Measurements from ENCODE around the gene ABCB9. TPM values are rescaled to one million over a fixed set of nuclear protein-coding genes. Genes with fewer than 3 reads are reported as not detected.

Gene ABCB9
- total RNA-seq, 4 donors from 2014 or later, result 2.3 to 8.4 (median 3.5) TPM

DNA sequence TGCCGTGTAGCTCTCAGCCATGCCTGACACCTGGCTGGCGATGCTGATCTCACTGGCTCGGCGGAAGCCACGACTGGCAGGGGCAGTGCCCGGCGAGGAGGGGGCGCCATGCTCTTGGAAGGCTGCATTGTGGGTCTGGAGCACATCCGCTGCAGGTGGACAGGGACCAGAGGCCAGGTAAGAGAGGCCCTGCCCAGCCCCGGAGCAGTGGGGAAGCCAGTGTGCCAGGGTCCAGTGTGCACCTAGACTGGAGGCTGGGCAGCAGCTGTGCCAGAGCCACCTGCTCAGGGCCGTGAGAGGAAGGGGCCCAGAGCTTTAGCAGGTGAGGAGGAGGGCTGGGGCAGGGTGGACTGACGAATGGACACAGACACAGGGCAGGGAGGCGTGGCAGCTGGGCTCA lies 24.3 kb upstream of the ABCB9 start:
- 82% methylated on average over 2 of the region's 13 CpGs; no CpG with 5 or more reads in 1 of the 2 donors for WGBS, 2 donors (ENCODE audit: low coverage in 1 of 2)
- ATAC-seq, result no peak
- no peaks in the 10 kb centered on the region for H3K9me3 ChIP-seq
- no peaks in the 10 kb centered on the region for H3K27me3 ChIP-seq
- TF ChIP-seq POLR2AphosphoS5 (IDR thresholded peaks at IDR 0.05) (no peak), POLR2A (IDR thresholded peaks at IDR 0.05) (no peak), EP300 (IDR thresholded peaks at IDR 0.05) (no peak)
- TF ChIP-seq, protein P1, sequence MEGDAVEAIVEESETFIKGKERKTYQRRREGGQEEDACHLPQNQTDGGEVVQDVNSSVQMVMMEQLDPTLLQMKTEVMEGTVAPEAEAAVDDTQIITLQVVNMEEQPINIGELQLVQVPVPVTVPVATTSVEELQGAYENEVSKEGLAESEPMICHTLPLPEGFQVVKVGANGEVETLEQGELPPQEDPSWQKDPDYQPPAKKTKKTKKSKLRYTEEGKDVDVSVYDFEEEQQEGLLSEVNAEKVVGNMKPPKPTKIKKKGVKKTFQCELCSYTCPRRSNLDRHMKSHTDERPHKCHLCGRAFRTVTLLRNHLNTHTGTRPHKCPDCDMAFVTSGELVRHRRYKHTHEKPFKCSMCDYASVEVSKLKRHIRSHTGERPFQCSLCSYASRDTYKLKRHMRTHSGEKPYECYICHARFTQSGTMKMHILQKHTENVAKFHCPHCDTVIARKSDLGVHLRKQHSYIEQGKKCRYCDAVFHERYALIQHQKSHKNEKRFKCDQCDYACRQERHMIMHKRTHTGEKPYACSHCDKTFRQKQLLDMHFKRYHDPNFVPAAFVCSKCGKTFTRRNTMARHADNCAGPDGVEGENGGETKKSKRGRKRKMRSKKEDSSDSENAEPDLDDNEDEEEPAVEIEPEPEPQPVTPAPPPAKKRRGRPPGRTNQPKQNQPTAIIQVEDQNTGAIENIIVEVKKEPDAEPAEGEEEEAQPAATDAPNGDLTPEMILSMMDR (IDR thresholded peaks at IDR 0.05), result no peak
- H3K4me1 ChIP-seq, result peaks cover 0 to 7% (median 0%) of the 10 kb centered on the region in 3 donors
- peaks cover 0 to 98% of the 10 kb centered on the region in 2 donors for H3K36me3 ChIP-seq
- H3K27ac ChIP-seq, result no peak overlapping the region
- no peak overlapping the region for H3K4me3 ChIP-seq

DNA sequence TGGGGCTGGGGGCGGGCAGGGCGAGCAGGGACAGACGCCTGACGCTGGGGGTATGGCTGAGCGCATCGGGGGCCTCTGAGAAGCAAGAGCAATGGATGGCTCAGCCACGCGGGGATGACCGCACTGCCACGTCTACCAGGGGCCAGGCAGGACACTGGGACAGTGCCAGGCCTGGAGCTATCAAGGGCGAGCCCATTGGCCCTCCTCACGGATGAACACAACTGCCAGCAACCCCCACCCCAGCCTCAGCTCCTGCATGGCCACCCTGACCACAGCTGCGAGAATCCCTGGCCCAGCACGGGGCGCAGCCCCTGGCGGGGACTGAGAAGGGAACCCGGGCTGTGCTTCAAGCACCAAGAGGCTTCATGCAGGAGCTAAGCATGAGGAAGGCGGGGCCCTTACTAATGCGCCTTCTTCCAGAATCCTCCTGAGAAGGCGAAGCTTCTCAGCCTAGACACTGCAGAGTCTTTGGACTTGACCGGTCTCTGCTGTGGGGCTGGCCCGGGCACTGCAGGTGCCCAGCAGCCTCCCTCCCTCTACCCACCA lies 23.7 kb upstream of the ABCB9 start:
- H3K27ac ChIP-seq, result no peak overlapping the region
- ATAC-seq, result no peak
- H3K4me3 ChIP-seq, result no peak overlapping the region
- H3K9me3 ChIP-seq, result no peaks in the 10 kb centered on the region
- peaks cover 0 to 9% (median 5%) of the 10 kb centered on the region in 3 donors for H3K4me1 ChIP-seq
- H3K27me3 ChIP-seq, result no peaks in the 10 kb centered on the region
- no peak for TF ChIP-seq EP300 (IDR thresholded peaks at IDR 0.05)
- no peak for TF ChIP-seq POLR2A (IDR thresholded peaks at IDR 0.05)
- no peak for TF ChIP-seq POLR2AphosphoS5 (IDR thresholded peaks at IDR 0.05)
- TF ChIP-seq, protein P1 (IDR thresholded peaks at IDR 0.05), result no peak
- H3K36me3 ChIP-seq, result peaks cover 0 to 95% of the 10 kb centered on the region in 2 donors
- 81% methylated on average over 9 of the region's 22 CpGs; no CpG with 5 or more reads in 1 of the 2 donors for WGBS, 2 donors (ENCODE audit: low coverage in 1 of 2)

DNA sequence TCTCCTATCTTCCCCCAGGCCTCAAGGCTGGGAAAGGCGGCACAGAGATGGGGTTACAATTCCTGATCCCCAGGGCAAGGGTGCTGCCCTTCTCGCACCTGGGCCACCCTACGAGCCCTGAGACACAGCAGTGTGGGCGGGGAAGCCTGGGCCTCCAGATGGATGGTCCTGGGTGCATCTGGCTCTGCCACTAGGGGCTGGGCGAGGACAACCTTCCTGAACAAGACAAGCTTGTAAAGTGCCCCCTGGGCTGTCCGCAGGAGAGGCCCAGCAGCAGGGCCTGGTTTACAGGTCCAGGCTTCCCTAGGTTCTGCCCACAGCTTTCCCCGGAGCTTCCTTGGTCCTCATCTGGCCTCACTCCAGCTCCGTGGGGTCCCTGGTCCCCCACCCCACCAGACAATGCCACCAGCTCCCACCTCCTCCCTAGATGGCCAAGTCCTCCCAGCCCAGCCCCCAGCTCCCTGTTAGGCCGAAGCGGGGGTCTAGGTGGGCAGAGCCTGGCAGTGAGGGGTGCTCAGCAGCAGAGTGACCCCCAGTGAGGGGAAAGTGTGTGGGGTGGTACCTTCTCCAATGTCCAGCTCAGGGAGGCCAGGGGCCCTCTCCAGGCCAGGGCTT lies 23.1 kb upstream of the ABCB9 start:
- Histone ChIP-seq H3K27me3 (no peaks in the 10 kb centered on the region), H3K4me3 (no peak overlapping the region), H3K36me3 (peaks cover 0 to 88% of the 10 kb centered on the region in 2 donors), H3K4me1 (peaks cover 0 to 15% (median 11%) of the 10 kb centered on the region in 3 donors), H3K27ac (no peak overlapping the region), H3K9me3 (no peaks in the 10 kb centered on the region)
- no peak for ATAC-seq
- 60% methylated on average over 1 of the region's 10 CpGs; no CpG with 5 or more reads in 1 of the 2 donors for WGBS, 2 donors (ENCODE audit: low coverage in 1 of 2)
- TF ChIP-seq POLR2AphosphoS5 (IDR thresholded peaks at IDR 0.05), result no peak
- TF ChIP-seq POLR2A (IDR thresholded peaks at IDR 0.05), result no peak

DNA sequence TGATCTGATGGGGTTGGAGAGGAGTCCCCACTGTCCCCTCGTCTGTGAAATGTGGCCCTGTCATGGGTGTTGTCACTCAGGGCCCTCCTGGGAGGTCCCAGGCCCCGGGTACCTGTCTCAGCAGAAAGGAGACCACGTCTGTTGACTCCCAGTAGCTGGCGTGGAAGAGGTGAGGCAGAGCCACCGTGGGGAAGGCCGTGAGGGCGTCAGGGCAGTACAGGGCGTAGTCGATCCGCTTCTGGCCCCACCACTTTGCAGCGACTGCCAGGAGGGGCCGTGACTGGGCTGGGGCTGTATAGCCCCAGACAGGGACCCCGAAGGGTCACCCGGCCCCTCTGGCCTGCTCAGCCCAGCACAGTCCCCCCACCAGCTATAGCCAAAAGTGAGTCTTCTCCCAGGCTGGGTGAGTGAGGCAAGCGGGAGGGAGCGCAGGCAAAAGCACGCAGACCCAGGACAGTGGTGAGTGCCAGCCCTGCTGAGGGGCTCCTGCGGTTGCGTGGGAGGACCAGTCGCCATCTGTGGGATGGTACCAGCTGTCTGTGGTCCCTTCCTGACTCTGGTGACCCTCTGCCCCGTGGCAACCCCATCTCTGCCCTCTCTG lies 22.4 kb upstream of the ABCB9 start:
- H3K4me1 ChIP-seq, result peaks cover 0 to 21% (median 17%) of the 10 kb centered on the region in 3 donors
- ATAC-seq, result no peak
- no peak overlapping the region for H3K27ac ChIP-seq
- TF ChIP-seq EP300 (IDR thresholded peaks at IDR 0.05), result no peak
- TF ChIP-seq POLR2A (IDR thresholded peaks at IDR 0.05), result no peak
- TF ChIP-seq POLR2AphosphoS5 (IDR thresholded peaks at IDR 0.05), result no peak
- TF ChIP-seq, protein P1 (IDR thresholded peaks at IDR 0.05), result no peak
- WGBS, 2 donors (ENCODE audit: low coverage in 1 of 2), result no CpG with 5 or more reads among the region's 21 CpGs
- H3K27me3 ChIP-seq, result no peaks in the 10 kb centered on the region
- H3K36me3 ChIP-seq, result peaks cover 0 to 83% of the 10 kb centered on the region in 2 donors
- no peak overlapping the region for H3K4me3 ChIP-seq
- no peaks in the 10 kb centered on the region for H3K9me3 ChIP-seq

DNA sequence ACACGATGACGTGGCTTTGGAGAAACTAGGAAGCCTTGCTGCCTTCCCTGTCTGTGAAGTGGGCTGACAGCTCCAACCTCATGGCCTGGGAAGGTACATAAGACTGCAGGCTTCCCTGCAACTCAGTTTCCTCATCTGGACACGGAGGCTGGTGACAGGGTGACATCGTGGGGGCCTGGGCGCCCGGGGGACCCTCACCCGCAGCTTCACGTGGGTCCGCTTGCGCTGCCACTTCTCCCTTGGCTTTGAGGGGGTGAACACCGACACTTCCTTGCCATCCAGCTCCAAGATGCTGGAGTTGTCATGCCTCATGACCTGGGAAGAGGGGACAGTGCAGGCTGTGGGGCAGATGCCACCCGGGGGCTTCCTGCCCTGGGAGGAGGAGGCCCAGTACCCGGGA lies 21.8 kb upstream of the ABCB9 start:
- no peak for ATAC-seq
- Histone ChIP-seq H3K4me1 (peaks cover 0 to 28% (median 24%) of the 10 kb centered on the region in 3 donors), H3K4me3 (no peak overlapping the region), H3K36me3 (peaks cover 0 to 82% of the 10 kb centered on the region in 2 donors), H3K27me3 (no peaks in the 10 kb centered on the region), H3K27ac (no peak overlapping the region), H3K9me3 (no peaks in the 10 kb centered on the region)
- TF ChIP-seq POLR2A (IDR thresholded peaks at IDR 0.05), result no peak
- no peak for TF ChIP-seq POLR2AphosphoS5 (IDR thresholded peaks at IDR 0.05)
- TF ChIP-seq, protein P1 (IDR thresholded peaks at IDR 0.05), result no peak
- no peak for TF ChIP-seq EP300 (IDR thresholded peaks at IDR 0.05)
- 80% methylated on average over 1 of the region's 13 CpGs; no CpG with 5 or more reads in 1 of the 2 donors for WGBS, 2 donors (ENCODE audit: low coverage in 1 of 2)

Measured in gastroesophageal sphincter (tissue), 4 donors.